ENCODE measurements around the gene NARF. TPM values are rescaled to one million over a fixed set of nuclear protein-coding genes. Genes with fewer than 3 reads are reported as not detected.

The NARF gene
- total and polyA plus RNA-seq, 9 donors = 29.6 to 52.7 (median 47.5) TPM

GRCh38 chr17:82415336-82415735 lies 43.2 kb upstream of the NARF start:
- WGBS, 3 donors = 86 to 89% (median 88%) methylated on average over 26 of the region's 26 CpGs
- H3K27me3 ChIP-seq = no peaks in the 10 kb centered on the region
- no peaks in the 10 kb centered on the region for H3K36me3 ChIP-seq
- H3K27ac ChIP-seq = no peak overlapping the region
- H3K4me1 ChIP-seq (ENCODE audit: insufficient read depth) = peaks cover 10% of the 10 kb centered on the region
- no peaks in the 10 kb centered on the region for H3K9me3 ChIP-seq
- DNase-seq = no peak
- intact Hi-C loops (cut with DNase I) = loop anchor here in 2 of 4 donors (5.0 to 10.0 kb wide), 2 partner anchors 61 to 63 kb away; partner anchors contain the start of gene TEX19 (in 1 of the 2)
- H3K4me3 ChIP-seq = no peak overlapping the region
- TF ChIP-seq POLR2A (IDR thresholded peaks at IDR 0.05) = no peak
- TF ChIP-seq EP300 (IDR thresholded peaks at IDR 0.05) = no peak
- TF ChIP-seq CTCF (IDR thresholded peaks at IDR 0.05) = no peak

DNA sequence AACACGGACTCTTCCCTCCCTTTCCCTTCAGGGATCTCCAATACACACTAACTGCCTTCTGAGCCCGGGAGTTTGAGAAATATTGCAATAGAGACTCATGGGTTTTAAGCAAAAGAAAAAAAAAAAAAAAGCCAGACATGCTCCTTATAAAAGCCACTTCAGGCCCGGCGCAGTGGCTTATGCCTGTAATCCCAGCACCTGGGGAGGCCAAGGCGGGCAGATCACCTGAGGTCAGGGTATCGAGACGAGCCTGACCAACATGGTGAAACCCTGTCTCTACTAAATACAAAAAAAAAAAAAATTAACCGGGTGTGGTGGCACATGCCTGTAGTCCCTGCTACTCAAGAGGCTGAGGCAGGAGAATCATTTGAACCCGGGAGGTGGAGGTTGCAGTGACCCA lies 42.8 kb upstream of the NARF start:
- Histone ChIP-seq H3K9me3 (no peaks in the 10 kb centered on the region), H3K27me3 (no peaks in the 10 kb centered on the region), H3K4me1 (ENCODE audit: insufficient read depth) (peaks cover 10% of the 10 kb centered on the region), H3K4me3 (no peak overlapping the region), H3K36me3 (no peaks in the 10 kb centered on the region), H3K27ac (no peak overlapping the region)
- WGBS, 3 donors = 88 to 91% (median 91%) methylated on average over 9 of the region's 9 CpGs
- TF ChIP-seq EP300 (IDR thresholded peaks at IDR 0.05) (no peak), CTCF (IDR thresholded peaks at IDR 0.05) (no peak), POLR2A (IDR thresholded peaks at IDR 0.05) (no peak)
- no peak for DNase-seq
- intact Hi-C loops (cut with DNase I) = loop anchor here in 2 of 4 donors (5.0 to 10.0 kb wide), 2 partner anchors 61 to 63 kb away; partner anchors contain the start of gene TEX19 (in 1 of the 2)

DNA sequence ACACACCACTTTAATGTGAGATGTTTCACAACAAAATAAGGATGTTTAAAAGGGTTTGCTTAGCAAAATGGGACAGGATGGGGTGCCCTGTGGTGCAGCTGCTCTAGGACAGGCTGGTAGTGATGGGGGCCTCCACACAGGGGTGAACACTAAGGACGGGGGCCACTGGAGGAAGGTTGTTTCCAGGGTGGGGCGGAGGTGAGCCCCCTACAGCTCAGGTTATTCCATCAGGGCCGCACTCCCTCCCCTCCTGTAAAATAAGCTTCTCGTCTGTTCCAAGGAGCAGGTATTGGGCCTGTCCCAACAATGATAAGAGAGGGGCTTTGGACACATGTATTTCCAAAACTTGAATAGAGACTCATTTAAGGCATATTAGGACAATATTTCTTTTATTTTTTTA lies 42.3 kb upstream of the NARF start:
- no peak for DNase-seq
- Histone ChIP-seq H3K4me3 (no peak overlapping the region), H3K9me3 (no peaks in the 10 kb centered on the region), H3K4me1 (ENCODE audit: insufficient read depth) (peaks cover 10% of the 10 kb centered on the region), H3K36me3 (no peaks in the 10 kb centered on the region), H3K27me3 (no peaks in the 10 kb centered on the region), H3K27ac (no peak overlapping the region)
- no peak for TF ChIP-seq CTCF (IDR thresholded peaks at IDR 0.05)
- TF ChIP-seq POLR2A (IDR thresholded peaks at IDR 0.05) = no peak
- TF ChIP-seq EP300 (IDR thresholded peaks at IDR 0.05) = no peak
- intact Hi-C loops (cut with DNase I) = loop anchor here in 2 of 4 donors (5.0 to 10.0 kb wide), 2 partner anchors 61 to 64 kb away; partner anchors contain the start of gene TEX19 (in 1 of the 2)
- WGBS, 3 donors = 89 to 93% (median 91%) methylated on average over 4 of the region's 4 CpGs

DNA sequence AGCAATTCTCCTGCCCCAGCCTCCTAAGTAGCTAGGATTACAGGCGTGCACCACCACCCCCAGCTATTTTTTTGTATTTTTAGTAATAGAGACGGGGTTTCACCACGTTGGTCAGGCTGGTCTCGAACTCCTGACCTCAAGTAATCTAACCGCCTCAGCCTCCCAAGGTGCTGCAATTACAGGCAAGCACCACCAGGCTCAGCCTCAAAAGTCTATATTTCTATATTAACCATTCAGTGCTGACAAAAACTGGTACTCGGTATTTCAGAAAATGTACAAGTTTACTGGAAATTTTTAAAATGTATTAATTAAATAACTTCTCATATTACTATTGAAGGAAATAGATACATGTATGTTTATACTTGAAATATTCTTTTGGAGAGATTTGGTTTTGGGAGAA lies 41.8 kb upstream of the NARF start:
- Histone ChIP-seq H3K27me3 (no peaks in the 10 kb centered on the region), H3K27ac (no peak overlapping the region), H3K4me1 (ENCODE audit: insufficient read depth) (peaks cover 10% of the 10 kb centered on the region), H3K36me3 (no peaks in the 10 kb centered on the region), H3K9me3 (no peaks in the 10 kb centered on the region), H3K4me3 (no peak overlapping the region)
- no peak for TF ChIP-seq POLR2A (IDR thresholded peaks at IDR 0.05)
- TF ChIP-seq EP300 (IDR thresholded peaks at IDR 0.05) = no peak
- no peak for TF ChIP-seq CTCF (IDR thresholded peaks at IDR 0.05)
- intact Hi-C loops (cut with DNase I) = loop anchor here in 2 of 4 donors (5.0 to 10.0 kb wide), 2 partner anchors 62 to 64 kb away; partner anchors contain the start of gene TEX19 (in 1 of the 2)
- no peak for DNase-seq
- 75 to 87% (median 76%) methylated on average over 6 of the region's 6 CpGs for WGBS, 3 donors
